Endothelial cell (in vitro differentiated cells): Measurements from ENCODE around the gene LRRC27. TPM values are rescaled to one million over a fixed set of nuclear protein-coding genes. Genes with fewer than 3 reads are reported as not detected.

Source experiments
- DNase-seq: peaks from one replicate; pipeline ENCODE4 v3.0.0; 2021; ENCODE audit warnings: low spot score
- H3K27ac Mint-ChIP-seq: one replicate; pipeline ENCODE4 v1.8.0; 2021; ENCODE audit warnings: mixed read lengths, inconsistent platforms; ENCODE audit not compliant: unreplicated experiment
- H3K27me3 Mint-ChIP-seq: one replicate; pipeline ENCODE4 v1.8.0; 2021; ENCODE audit warnings: mild to moderate bottlenecking, moderate library complexity, mixed read lengths, inconsistent platforms; ENCODE audit not compliant: unreplicated experiment
- H3K36me3 Mint-ChIP-seq: one replicate; pipeline ENCODE4 v1.8.0; 2021; ENCODE audit warnings: mild to moderate bottlenecking, low read depth, mixed read lengths, inconsistent platforms; ENCODE audit not compliant: unreplicated experiment
- H3K4me1 Mint-ChIP-seq: one replicate; pipeline ENCODE4 v1.8.0; 2021; ENCODE audit warnings: mild to moderate bottlenecking, mixed read lengths, inconsistent platforms; ENCODE audit not compliant: unreplicated experiment
- H3K4me3 Mint-ChIP-seq: one replicate; pipeline ENCODE4 v1.8.0; 2021; ENCODE audit warnings: mild to moderate bottlenecking, mixed read lengths, inconsistent platforms; ENCODE audit not compliant: unreplicated experiment
- H3K9me3 Mint-ChIP-seq: one replicate; pipeline ENCODE4 v1.8.0; 2021; ENCODE audit warnings: mixed read lengths, inconsistent platforms; ENCODE audit not compliant: unreplicated experiment
- total RNA-seq: library from RNA; stranded (reverse); fragmentation: NEBNext Ultra II Directional; extraction: Animal tissue kit (Norgen Biotek cat#: 25700); gene quantifications from one replicate; pipeline ENCODE4 v1.2.1, GENCODE V29; 2021; ENCODE audit not compliant: unreplicated experiment
- TF ChIP-seq, protein P1 (sequence below): fragments of 200-600 bp; sonication (generic); IDR thresholded peaks from one replicate; pipeline ENCODE4 v1.5.0; 2021; ENCODE audit warnings: antibody characterized with exemption; ENCODE audit not compliant: unreplicated experiment

LRRC27 gene
- total RNA-seq, 1 donor from 2014 or later: 11.1 TPM

DNA sequence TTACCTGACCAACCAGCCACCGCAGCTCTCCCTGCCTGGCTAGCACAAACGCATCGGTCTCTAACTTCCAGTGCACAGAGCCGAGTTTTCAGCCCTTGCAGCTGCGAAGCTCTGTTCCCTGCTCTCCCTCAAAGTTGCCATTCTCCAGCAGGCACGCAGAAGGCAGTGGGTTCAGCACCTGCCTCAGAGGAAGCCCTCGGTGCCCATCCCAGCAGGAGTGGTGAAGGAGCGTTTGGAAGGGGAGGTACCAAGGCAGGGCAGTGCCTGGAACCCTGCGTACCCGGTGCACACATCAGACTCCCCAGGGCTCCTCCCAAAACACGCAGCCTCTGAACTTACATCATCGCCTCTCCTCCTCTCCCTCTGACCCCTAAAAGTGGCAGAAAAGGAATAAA is 22.5 kb upstream of the LRRC27 start:
- no peaks in the 10 kb centered on the region for H3K9me3 Mint-ChIP-seq
- peaks cover 7% of the 10 kb centered on the region for H3K4me1 Mint-ChIP-seq
- peaks cover 15% of the 10 kb centered on the region for H3K36me3 Mint-ChIP-seq
- peaks cover 28% of the 10 kb centered on the region for H3K27me3 Mint-ChIP-seq
- no peak overlapping the region for H3K4me3 Mint-ChIP-seq
- no peak for DNase-seq
- no peak overlapping the region for H3K27ac Mint-ChIP-seq
- TF ChIP-seq, protein P1, sequence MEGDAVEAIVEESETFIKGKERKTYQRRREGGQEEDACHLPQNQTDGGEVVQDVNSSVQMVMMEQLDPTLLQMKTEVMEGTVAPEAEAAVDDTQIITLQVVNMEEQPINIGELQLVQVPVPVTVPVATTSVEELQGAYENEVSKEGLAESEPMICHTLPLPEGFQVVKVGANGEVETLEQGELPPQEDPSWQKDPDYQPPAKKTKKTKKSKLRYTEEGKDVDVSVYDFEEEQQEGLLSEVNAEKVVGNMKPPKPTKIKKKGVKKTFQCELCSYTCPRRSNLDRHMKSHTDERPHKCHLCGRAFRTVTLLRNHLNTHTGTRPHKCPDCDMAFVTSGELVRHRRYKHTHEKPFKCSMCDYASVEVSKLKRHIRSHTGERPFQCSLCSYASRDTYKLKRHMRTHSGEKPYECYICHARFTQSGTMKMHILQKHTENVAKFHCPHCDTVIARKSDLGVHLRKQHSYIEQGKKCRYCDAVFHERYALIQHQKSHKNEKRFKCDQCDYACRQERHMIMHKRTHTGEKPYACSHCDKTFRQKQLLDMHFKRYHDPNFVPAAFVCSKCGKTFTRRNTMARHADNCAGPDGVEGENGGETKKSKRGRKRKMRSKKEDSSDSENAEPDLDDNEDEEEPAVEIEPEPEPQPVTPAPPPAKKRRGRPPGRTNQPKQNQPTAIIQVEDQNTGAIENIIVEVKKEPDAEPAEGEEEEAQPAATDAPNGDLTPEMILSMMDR: no peak

DNA sequence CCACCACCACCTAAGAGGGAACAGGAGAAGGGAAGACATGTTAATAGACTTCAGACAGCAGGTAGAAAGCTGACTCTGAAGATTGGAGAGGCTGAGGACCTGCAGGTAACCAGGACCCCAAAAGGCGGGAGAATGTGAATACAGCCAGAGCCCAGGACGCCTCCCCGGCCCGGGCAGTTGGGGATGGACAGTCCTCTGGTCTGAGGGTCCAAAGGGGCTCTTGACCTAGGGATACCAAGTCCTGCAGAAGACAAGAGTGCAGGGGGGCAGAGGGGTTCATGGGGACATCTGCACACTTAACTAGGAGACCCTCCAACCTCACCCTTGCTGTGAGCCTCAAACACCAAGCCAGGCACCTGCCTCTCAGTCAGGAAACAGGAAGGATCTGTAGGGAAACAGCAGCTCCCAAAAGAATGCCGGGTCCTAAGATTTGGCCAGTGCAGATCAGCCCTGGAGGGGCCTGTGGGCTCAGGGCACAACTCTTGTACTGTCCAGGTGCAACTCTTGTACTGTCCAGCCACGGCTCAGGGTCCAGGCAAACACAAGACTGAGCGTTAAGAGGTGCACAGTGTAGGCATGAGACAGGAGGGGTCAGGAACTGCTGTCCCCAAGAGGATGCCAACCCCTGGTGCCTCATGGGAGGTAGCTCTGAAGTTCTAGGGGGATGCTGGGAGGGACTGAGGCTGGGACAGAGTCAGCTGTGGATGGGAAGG is 22.0 kb upstream of the LRRC27 start:
- peaks cover 28% of the 10 kb centered on the region for H3K27me3 Mint-ChIP-seq
- H3K4me1 Mint-ChIP-seq: peaks cover 7% of the 10 kb centered on the region
- peaks cover 15% of the 10 kb centered on the region for H3K36me3 Mint-ChIP-seq
- no peak for DNase-seq
- no peaks in the 10 kb centered on the region for H3K9me3 Mint-ChIP-seq
- peak overlapping the region; percentile 5 for H3K27ac Mint-ChIP-seq
- no peak overlapping the region for H3K4me3 Mint-ChIP-seq
- TF ChIP-seq, protein P1: no peak

DNA sequence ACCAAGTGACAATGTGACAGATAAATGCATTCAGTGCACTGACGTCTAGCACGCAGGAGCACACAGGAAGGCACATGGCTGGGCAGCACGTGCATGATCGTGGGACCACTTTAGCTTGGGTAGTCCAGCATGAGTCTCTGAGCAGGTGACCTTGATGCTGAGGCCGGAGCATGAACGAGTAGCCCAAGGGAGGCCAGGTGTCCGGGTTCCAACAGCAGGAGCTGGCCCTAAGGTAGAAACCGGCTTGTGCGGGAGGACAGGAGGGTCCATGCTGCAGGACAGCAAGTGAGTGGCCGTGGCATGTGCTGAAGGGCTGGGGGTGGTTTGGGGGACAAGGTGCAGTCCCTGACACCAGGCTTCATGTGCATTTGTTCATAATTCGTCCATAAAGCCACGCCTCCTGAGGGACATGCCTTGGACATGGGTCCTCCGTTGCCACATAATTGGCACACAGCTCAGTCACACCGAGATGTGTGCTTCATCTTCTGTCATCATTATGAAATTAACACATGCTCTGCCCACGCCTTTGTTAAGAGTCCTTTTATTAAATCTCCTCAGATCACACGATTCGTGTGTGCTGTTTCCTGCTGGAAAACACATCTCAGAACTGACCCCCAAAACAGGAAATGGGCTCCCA is 21.2 kb upstream of the LRRC27 start:
- peaks cover 7% of the 10 kb centered on the region for H3K4me1 Mint-ChIP-seq
- peaks cover 9% of the 10 kb centered on the region for H3K36me3 Mint-ChIP-seq
- no peaks in the 10 kb centered on the region for H3K9me3 Mint-ChIP-seq
- TF ChIP-seq, protein P1: no peak
- no peak overlapping the region for H3K27ac Mint-ChIP-seq
- DNase-seq: no peak
- H3K4me3 Mint-ChIP-seq: peak overlapping the region; percentile 54
- H3K27me3 Mint-ChIP-seq: peaks cover 27% of the 10 kb centered on the region

DNA sequence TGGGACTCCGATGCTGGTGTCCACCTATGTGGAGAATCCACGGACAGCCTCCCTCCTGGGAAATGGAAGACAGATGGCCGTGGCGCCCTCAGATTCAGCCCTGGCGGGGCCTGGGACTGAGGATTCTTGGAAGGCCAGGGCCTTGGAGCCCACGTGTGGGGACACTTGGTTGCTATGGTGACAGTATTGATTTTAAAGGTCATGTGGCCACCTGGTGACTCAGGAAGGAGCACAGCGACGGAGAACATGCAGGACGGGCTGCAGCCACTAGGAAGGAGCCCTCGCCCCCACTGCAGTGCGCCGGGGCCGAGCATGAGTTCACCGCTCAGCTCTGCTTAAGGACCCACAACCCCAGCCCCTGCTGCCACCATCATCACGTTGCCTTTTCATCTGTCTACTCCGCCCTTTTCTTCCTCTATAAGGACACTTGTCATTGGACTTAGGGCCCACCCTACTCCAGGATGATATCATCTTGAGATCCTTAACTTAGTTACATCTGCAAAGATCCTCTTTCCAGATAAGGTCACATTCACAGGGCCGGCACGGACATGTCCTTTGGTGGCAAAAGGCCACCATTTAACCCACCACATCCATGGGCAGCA is 20.6 kb upstream of the LRRC27 start:
- TF ChIP-seq, protein P1: no peak
- Mint-ChIP-seq H3K9me3 (no peaks in the 10 kb centered on the region), H3K27ac (no peak overlapping the region), H3K27me3 (peaks cover 21% of the 10 kb centered on the region), H3K4me1 (peaks cover 7% of the 10 kb centered on the region), H3K36me3 (peaks cover 3% of the 10 kb centered on the region), H3K4me3 (peak overlapping the region; percentile 54)
- DNase-seq: no peak

DNA sequence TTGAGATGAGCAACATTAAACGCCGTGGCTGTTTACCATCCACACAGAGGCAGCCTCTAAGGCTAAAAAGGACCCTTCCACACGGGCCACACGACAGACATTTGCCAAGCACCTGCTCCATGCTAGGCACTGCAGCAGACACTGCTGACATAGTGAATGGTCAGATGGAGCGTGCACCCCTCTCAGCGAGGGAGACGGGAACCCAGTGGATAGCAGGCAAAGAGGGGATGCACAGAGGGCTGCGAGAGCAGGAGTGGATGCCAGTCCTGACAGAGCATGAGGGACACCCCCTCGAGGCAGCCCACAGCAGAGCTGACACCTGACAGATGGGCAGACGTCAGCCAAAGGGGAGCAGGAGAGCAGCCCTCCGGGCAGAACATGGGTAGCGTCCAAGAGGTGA is 18.7 kb upstream of the LRRC27 start:
- Mint-ChIP-seq H3K4me3 (no peak overlapping the region), H3K4me1 (peaks cover 7% of the 10 kb centered on the region), H3K27me3 (peaks cover 15% of the 10 kb centered on the region), H3K27ac (no peak overlapping the region), H3K9me3 (no peaks in the 10 kb centered on the region), H3K36me3 (no peaks in the 10 kb centered on the region)
- no peak for DNase-seq
- TF ChIP-seq, protein P1: no peak
